Right lobe of liver (tissue), 6 donors: Measurements from ENCODE around the gene ANAPC2. TPM values are rescaled to one million over a fixed set of nuclear protein-coding genes. Genes with fewer than 3 reads are reported as not detected.

Experiments
- ATAC-seq, 4 donors: fragments of 200-7000 bp; cut with Tn5 transposase; one replicate each; pipeline ENCODE4 v1.9.1; 2020; ENCODE audit warnings: mild to moderate bottlenecking in 4 of 4, moderate library complexity in 4 of 4
- DNase-seq, 3 donors: peaks; one replicate each; pipeline ENCODE4 v3.0.0-alpha.2; 2020
- H3K27ac ChIP-seq, 3 donors: fragments of 200-600 bp; one replicate each; pipeline ENCODE4 v1.8.0; 2022
- H3K27me3 ChIP-seq, 2 donors: fragments of 200-600 bp; one replicate each; pipeline ENCODE4 v1.8.0; 2022
- H3K36me3 ChIP-seq, 4 donors: fragments of 200-600 bp; sonication (generic) in 1 of 4; one replicate each; pipeline versions ENCODE4 v1.5.1 to v1.8.0; 2017 to 2022; ENCODE audit warnings: control low read depth in 1 of 4
- H3K4me1 ChIP-seq, 4 donors: fragments of 200-600 bp; sonication (generic) in 1 of 4; one replicate each; pipeline versions ENCODE4 v1.5.1 to v1.8.0; 2017 to 2022; ENCODE audit warnings: control low read depth in 1 of 4
- H3K4me3 ChIP-seq, 3 donors: fragments of 200-600 bp; one replicate each; pipeline ENCODE4 v1.8.0; 2022
- H3K9me3 ChIP-seq, 4 donors: fragments of 200-600 bp; sonication (generic) in 1 of 4; one replicate each; pipeline versions ENCODE4 v1.5.1 to v1.8.0; 2017 to 2022; ENCODE audit warnings: control low read depth in 1 of 4
- POLR2A ChIP-seq: fragments of 450-650 bp; IDR thresholded peaks from one replicate; pipeline ENCODE4 v1.6.1; 2017; ENCODE audit warnings: antibody characterized with exemption, mild to moderate bottlenecking
- WGBS: methylation state at CpG from one replicate; pipeline ENCODE4 v1.1.6; 2018; ENCODE audit warnings: low coverage, low lambda C conversion rate; ENCODE audit not compliant: insufficient coverage; ENCODE audit errors: missing lambda C conversion rate; 5-methylcytosine and 5-hydroxymethylcytosine counted together
- intact Hi-C, 2 donors: fragments of 100-400 bp; cut with DNase I; formaldehyde crosslinking; loops; one replicate each; pipeline versions ENCODE4 v1.11.2 to v1.14.1; 2022
- total RNA-seq, 6 experiments: library from RNA; depleted of rRNA in 2 of 6; stranded (reverse); fragments of >200 nt in 2 of 6; fragmentation: NEBNext Ultra II Directional in 3 of 6; extraction: Animal tissue kit (Norgen Biotek cat#: 25700) in 3 of 6; gene quantifications; one replicate each; pipeline versions ENCODE4 v1.1.0 to v1.2.4, GENCODE V29; 2016 to 2023
- TF ChIP-seq, protein P1 (sequence below), 4 donors: fragments of 200-600 bp in 3 of 4; fragments of 450-650 bp in 1 of 4; IDR thresholded peaks; one replicate each; pipeline versions ENCODE4 v1.5.1 to v1.8.0; 2016 to 2022; ENCODE audit warnings: antibody characterized with exemption in 4 of 4, mild to moderate bottlenecking in 2 of 4
- donor health status: DM: no; HTN: yes; CAD: no.
- donor health status: DM: no; HTN: no; CAD: no.
- donor health status: DM: no; HTN: no; CAD: no.
- donor health status: DM: no; HTN: yes; CAD: no.
- donor health status: DM: no; HTN: yes; CAD: no.

The ANAPC2 gene
- total RNA-seq, 6 experiments from 2014 or later, result 16.1 to 36.5 (median 27.9) TPM

GRCh38 chr9:137229903-137230704 lies 41.7 kb upstream of the ANAPC2 start:
- no peak for ATAC-seq
- Histone ChIP-seq H3K4me1 (peaks cover 0 to 3% (median 0%) of the 10 kb centered on the region in 4 donors), H3K9me3 (no peaks in the 10 kb centered on the region), H3K27ac (no peak overlapping the region), H3K36me3 (no peaks in the 10 kb centered on the region), H3K27me3 (no peaks in the 10 kb centered on the region), H3K4me3 (no peak overlapping the region)
- DNase-seq, result no peak
- 53% methylated on average over 3 of the region's 31 CpGs for WGBS
- intact Hi-C loops, result loop anchor here (5.0 to 10.0 kb wide), 4 partner anchors 45 to 113 kb away; partner anchors contain the start of genes ANAPC2 (in 1 of the 2) and SSNA1 (in 1 of the 2)
- TF ChIP-seq, protein P1, sequence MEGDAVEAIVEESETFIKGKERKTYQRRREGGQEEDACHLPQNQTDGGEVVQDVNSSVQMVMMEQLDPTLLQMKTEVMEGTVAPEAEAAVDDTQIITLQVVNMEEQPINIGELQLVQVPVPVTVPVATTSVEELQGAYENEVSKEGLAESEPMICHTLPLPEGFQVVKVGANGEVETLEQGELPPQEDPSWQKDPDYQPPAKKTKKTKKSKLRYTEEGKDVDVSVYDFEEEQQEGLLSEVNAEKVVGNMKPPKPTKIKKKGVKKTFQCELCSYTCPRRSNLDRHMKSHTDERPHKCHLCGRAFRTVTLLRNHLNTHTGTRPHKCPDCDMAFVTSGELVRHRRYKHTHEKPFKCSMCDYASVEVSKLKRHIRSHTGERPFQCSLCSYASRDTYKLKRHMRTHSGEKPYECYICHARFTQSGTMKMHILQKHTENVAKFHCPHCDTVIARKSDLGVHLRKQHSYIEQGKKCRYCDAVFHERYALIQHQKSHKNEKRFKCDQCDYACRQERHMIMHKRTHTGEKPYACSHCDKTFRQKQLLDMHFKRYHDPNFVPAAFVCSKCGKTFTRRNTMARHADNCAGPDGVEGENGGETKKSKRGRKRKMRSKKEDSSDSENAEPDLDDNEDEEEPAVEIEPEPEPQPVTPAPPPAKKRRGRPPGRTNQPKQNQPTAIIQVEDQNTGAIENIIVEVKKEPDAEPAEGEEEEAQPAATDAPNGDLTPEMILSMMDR (IDR thresholded peaks at IDR 0.05), result no peak
- no peak for TF ChIP-seq POLR2A

GRCh38 chr9:137228968-137229896 lies 40.9 kb upstream of the ANAPC2 start:
- no peak for ATAC-seq
- intact Hi-C loops, result no loop called here
- no peaks in the 10 kb centered on the region for H3K36me3 ChIP-seq
- H3K27me3 ChIP-seq, result no peaks in the 10 kb centered on the region
- no peaks in the 10 kb centered on the region for H3K9me3 ChIP-seq
- WGBS, result 85% methylated on average over 4 of the region's 27 CpGs
- no peak for DNase-seq
- no peak overlapping the region for H3K4me3 ChIP-seq
- H3K27ac ChIP-seq, result no peak overlapping the region
- H3K4me1 ChIP-seq, result peaks cover 0 to 3% (median under 1%) of the 10 kb centered on the region in 4 donors
- no peak for TF ChIP-seq POLR2A

DNA sequence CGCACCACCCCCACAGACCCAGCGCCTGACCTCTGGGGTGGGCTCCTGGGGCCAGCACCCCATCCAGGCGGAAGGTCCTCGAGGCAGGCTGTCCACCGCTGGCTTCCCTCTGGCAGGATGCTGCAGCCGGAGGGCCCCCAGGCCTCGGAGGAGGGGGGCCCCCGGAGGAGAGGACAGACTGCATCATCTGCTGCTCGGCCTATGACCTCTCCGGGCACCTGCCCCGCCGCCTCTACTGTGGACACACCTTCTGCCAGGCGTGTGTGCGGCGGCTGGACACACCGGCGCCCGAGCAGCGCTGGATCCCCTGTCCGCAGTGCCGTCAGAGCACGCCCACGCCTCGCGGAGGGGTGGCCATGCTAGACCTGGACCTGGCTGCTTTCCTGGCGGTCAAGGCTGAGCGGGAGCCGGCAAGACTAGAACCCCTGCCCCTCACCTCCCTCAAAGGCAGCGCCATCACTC lies 40.2 kb upstream of the ANAPC2 start:
- TF ChIP-seq POLR2A, result no peak
- TF ChIP-seq, protein P1 (IDR thresholded peaks at IDR 0.05), result no peak
- DNase-seq (no peak), ATAC-seq (no peak)
- Histone ChIP-seq H3K9me3 (no peaks in the 10 kb centered on the region), H3K4me3 (no peak overlapping the region), H3K36me3 (no peaks in the 10 kb centered on the region), H3K27ac (no peak overlapping the region), H3K4me1 (peaks cover 0 to 8% (median 3%) of the 10 kb centered on the region in 4 donors), H3K27me3 (no peaks in the 10 kb centered on the region)
- WGBS, result no CpG with 5 or more reads among the region's 29 CpGs
- intact Hi-C loops, result no loop called here

DNA sequence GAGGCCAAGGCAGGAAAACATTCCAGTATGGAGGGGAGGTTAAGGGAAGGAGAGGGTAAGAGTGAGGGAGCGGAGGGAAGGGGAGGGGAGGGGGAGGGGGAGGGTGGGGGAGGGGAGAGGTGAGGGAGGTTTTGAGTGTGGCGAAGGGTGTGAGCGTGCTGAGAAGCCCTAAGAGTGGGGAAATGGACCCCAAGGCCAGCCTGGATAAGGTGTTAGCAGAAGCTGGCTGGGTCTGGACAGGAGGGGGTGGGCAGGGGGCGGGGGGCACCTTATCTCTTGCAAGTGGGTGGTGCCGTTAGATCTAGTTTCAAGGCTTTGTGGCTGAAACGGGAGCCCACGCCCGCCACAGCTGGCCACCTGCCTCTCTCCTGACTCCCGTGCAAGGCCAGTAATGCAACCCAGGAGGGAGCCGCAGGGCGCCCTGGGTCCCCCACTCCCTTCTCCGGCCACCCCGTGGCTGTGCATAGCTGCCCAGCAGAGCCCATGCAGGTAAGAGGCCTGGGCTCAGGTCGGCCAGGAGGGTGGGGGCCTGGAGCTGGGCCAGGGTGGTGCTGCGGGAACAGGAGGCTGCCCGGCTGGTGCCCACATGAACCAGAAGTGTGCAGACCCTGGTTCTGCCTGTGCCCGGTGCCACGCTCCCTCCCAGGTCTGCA lies 39.6 kb upstream of the ANAPC2 start:
- DNase-seq (no peak), ATAC-seq (no peak)
- H3K9me3 ChIP-seq, result no peaks in the 10 kb centered on the region
- TF ChIP-seq, protein P1 (IDR thresholded peaks at IDR 0.05), result no peak
- no peak for TF ChIP-seq POLR2A
- no peak overlapping the region for H3K27ac ChIP-seq
- intact Hi-C loops, result no loop called here
- no peaks in the 10 kb centered on the region for H3K27me3 ChIP-seq
- 33% methylated on average over 3 of the region's 18 CpGs for WGBS
- H3K36me3 ChIP-seq, result no peaks in the 10 kb centered on the region
- H3K4me3 ChIP-seq, result no peak overlapping the region
- H3K4me1 ChIP-seq, result peaks cover 0 to 10% (median 4%) of the 10 kb centered on the region in 4 donors
